GM12891 (cell line): ENCODE measurements around the gene DOCK6.

ENCODE experiments used
- POLR2A ChIP-seq: IDR thresholded peaks from 2 replicates; pipeline ENCODE4 v1.6.1; 2011; ENCODE audit warnings: low read depth, low read length, control low read depth
- POLR2AphosphoS5 ChIP-seq: IDR thresholded peaks from 2 replicates; pipeline ENCODE4 v1.6.1; 2011; ENCODE audit warnings: low read depth, low read length, control low read depth
- POU2F2 ChIP-seq: IDR thresholded peaks from 2 replicates; pipeline ENCODE4 v1.6.1; 2011; ENCODE audit warnings: low read depth, mild to moderate bottlenecking, control low read depth, low read length, moderate library complexity
- SPI1 ChIP-seq: IDR thresholded peaks from 2 replicates; pipeline ENCODE4 v1.6.1; 2011; ENCODE audit warnings: low read depth, low read length, control low read depth
- TAF1 ChIP-seq: IDR thresholded peaks from 2 replicates; pipeline ENCODE4 v1.6.1; 2011; ENCODE audit warnings: low read depth, low read length, control low read depth

GRCh38 chr19:11237321-11237720 is 25.0 kb downstream of the DOCK6 start:
- no peak for TF ChIP-seq POLR2A
- no peak for TF ChIP-seq TAF1
- TF ChIP-seq POLR2AphosphoS5, result no peak
- no peak for TF ChIP-seq POU2F2
- no peak for TF ChIP-seq SPI1
